ENCODE data around the gene TRPV2.
"Not testable (repeated sequence)": the region's sequence is repeated elsewhere in the genome, so short reads cannot be mapped to it uniquely, and the experiment has no call there.

TRPV2 gene

DNA sequence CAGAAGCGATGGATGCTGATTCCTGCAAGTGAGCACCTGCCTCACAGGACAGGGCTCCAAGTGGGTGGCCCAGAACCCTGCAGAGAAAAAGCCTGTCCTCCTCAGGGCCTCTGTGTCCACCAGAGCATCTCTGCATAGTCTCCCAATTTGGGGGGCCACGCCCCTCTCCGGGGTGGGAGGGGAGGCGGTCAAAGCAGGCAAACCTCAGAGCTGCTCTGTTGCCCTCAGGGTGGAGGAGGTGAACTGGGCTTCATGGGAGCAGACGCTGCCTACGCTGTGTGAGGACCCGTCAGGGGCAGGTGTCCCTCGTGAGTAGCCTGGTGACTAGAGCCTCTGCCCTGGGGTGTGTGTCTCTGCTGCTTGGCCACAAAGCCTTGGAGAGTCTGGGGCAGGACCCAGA, 19.3 kb downstream of the TRPV2 start:
- DNase-seq (ENCODE audit: insufficient read length, low spot score) (no peak), FAIRE-seq (no peak)

DNA sequence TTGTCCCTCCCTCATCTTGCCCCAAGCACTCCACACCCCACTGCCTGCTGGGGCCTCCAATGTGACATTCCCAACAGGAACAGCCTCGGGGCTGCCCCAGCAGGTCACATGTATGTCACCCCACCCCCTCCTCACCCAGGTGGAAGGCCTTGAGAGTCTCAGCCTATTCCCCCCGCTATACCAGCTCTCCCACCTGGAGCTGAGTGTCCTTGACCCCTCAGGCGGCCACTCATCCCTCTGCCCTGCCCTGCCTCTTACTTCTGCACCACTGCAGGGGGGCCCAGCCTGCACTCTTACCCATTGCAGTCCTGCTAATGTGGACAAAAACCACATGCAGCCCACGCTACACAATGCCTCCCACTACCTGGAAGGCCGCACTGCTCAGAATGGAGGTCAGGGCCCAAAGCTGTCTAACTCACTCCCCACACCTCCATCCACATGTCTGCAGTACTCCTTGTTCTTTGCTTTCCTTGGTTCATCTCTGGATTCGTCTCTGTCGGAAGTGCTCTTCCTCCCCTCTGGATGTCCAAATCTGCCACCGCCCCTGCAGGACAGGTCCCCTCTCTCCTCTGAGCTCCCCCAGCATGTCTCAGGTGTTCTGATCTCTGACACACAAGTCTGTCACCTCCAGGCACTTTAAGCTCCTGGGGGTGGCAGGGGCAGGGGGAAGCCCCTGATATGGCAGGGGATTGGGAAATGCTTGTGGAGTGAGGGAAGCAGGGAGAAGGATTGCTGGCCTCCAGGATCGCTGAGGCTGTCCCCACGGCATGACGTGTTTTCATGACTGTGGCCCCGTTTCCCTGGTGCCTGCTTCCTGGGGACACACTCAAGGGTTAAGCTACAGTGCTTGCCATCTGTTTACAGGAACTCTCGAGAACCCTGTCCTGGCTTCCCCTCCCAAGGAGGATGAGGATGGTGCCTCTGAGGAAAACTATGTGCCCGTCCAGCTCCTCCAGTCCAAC, 20.8 kb downstream of the TRPV2 start:
- FAIRE-seq (no peak), DNase-seq (ENCODE audit: insufficient read length, low spot score) (no peak)

DNA sequence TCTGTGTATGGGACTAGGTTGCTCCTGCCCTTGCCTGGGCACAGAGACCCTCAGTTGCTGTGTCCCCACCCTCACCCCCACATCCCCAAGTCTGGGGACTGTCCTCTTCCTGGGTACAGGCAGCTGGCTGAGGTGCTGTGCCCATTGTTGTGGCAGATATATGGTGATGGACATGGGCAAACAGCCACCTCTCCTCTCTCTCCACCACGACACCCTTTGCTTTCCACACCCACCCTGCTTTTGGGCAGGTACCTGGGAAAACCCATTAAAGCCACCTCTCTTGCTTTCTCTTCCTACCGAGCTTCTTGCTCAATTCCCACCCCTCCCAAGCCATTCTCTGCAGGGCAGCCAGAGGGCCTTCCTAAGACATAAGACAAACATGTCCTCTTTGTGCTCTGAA, 21.7 kb downstream of the TRPV2 start:
- DNase-seq (ENCODE audit: insufficient read length, low spot score) = no peak
- FAIRE-seq = no peak

DNA sequence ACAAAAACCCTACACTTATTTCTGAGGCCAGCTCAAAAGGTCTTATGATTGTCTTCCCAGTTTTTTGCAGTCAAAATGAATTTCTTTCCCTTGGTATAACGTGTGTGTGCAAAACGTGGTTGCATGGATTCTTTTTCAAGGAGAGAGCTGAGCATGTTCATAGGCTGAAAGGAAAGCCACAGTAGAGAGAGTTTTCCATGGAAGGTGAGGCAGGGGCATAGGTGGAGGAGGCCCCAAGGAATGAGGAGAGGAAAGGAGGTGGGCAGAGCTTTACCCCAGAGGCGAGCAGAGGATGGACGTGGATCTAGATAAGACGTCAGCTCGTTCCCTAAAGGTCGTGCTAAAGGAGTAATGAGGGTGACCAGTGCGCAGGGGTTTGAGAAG, 22.8 kb downstream of the TRPV2 start:
- no peak for DNase-seq (ENCODE audit: insufficient read length, low spot score)
- no peak for FAIRE-seq

DNA sequence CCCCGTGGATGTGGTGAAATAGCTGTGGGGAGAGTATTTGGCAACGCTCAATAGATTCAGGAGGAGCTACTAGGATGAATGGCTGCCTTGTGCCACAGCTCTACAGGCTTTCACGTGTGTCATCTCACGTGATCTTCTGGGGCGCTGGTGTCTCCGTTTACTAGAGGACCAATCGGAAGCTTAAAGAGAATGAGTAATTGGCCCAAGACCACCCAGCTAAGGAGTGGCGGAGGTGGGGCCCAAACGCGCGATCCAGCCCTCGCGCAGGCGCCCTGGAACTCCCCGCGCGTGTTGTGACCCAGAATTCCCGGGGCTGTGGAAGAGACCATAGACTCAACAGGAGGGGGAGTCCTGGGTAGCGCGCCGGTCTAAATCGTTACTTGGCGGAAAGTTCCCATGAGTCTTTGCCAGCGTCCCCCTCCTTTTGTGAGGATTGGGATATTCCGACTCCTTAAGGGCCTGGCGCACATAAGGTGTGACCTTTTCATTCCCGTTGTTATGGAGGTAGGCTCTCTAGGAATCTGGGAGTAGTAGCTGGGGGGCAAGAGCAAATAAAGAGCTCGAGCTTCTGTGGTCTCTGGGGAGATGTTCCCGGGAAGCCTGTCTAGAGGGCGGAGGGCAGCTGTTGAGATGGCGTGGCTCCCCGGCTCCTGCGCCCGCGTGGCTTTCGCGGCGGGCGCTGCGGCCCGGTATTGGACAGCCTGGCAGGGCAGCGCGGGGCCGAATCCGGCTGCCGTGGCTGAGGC, 23.4 kb downstream of the TRPV2 start:
- FAIRE-seq = peak; percentile 98
- DNase-seq (ENCODE audit: insufficient read length, low spot score) = peak; percentile 100

DNA sequence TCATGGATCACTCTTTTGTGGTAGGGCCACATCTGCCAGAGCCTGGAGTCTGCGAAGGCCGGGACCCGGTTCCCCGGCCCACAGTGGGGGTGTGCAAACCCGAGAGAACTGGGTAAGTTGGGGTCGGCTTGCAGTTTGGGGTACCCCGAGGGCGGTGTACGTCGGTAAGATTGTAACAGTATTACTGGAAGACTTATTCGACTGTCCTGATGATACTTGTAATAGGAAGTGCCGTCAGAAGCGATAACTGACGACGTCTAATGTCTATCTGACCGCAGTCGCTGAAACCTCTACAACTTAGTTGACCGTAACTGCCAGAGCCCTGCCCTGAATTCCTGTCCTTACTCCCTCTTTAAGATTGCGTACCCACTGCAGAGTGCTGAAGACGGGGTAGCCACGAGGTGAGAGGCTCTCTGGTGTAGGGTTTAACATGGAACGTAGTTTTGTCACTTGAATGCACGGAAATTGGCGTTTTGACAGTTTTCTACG, 24.0 kb downstream of the TRPV2 start:
- peak; percentile 85 for FAIRE-seq
- no peak for DNase-seq (ENCODE audit: insufficient read length, low spot score)

DNA sequence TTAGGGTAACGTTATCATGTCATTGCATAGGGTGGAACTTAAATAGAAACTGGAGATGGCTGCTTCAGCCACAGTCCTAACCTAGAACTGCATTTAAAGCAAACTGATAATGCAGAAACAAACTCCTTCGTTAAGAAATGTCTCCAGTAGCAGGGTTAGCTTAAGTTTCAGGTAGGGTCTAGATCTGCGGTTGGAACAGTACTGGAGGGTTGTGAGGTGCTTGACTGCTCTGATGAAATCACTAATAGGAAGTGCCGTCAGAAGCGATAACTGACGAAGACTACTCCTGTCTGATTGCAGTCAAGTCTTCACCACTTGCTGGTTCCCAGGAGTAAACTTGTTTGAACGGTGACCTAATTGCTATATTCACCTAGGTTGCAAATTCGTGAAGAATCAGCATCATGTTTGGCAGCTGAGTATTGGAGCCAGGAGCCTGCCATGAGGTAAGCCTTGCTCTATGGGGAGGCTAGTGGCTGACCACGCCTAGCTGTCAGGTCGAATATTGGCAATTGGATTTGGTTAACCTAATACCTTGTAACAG, 24.5 kb downstream of the TRPV2 start:
- FAIRE-seq = no peak
- DNase-seq (ENCODE audit: insufficient read length, low spot score) = no peak

DNA sequence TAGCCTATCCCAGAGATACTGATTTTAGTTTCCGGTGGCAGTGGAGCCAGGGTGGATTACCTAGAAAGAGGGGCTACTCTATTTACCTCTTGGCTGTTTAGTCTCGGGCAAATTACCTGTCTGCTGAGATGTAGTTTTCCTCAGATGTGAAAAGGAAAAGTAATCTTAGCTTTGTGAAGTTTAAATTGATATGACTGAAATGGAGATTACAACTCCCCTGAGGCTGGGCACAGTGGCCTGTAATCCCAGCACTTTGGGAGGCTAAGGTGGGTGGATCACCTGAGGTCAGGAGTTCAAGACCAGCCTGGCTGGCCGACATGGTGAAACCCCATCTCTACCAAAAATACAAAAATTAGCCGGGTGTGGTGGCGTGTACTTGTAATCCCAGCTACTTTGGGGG, 25.0 kb downstream of the TRPV2 start:
- not testable (repeated sequence) for FAIRE-seq; DNase-seq (ENCODE audit: insufficient read length, low spot score)

DNA sequence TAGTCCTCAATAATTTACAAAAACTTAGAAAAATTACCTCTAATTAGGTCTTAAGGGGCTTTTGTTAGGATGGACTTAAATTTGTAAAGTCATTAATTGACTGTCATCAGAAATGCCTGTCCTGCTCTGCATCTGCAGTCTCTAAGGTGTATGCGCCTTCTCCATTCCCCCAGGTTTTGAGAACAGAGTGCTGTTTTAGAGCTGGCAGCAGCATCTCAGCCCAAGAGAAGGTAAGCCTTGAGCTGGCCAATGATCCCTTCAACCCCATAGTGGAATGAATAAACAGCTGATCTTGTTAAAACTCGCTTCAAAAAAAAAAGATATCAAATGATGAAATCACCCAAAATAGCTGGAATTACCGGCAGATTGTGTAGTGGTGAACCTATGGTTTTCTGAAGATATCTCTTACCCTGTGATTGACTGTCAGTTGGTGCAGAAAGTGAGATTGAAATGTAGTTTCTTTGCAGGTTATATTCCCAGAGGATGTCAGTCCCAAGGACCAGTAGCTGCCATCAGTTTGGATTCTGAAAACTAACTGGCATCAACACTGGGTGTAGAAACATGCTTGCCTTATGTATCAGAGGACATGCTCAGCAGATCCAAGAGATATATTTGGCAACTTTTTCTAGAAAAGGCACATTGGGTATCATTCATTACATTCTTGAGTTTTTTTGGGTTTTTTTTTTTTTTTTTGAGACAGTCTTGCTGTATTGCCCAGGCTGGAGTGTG, 25.7 kb downstream of the TRPV2 start:
- no peak for DNase-seq (ENCODE audit: insufficient read length, low spot score)
- FAIRE-seq = no peak

DNA sequence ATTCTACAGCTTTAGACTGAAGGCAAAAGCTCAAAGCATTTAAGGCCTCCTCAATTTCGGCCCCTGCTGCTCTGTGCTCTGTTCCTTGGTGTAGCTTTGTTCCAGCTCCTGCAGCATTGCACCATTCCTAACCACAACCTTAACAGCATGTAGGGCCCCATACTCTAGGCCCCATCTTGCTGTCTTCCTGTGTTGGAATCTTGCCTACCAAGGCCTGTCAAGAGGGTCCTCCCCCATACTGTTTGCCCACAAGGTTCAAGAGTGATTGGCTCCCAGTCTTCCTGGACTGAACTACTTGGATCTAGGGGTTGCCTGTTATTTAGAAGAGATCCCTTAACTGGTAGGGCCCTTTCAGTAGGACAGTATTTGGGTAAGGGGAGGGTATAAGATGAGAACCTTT, 26.8 kb downstream of the TRPV2 start:
- FAIRE-seq = no peak
- DNase-seq (ENCODE audit: insufficient read length, low spot score) = no peak

DNA sequence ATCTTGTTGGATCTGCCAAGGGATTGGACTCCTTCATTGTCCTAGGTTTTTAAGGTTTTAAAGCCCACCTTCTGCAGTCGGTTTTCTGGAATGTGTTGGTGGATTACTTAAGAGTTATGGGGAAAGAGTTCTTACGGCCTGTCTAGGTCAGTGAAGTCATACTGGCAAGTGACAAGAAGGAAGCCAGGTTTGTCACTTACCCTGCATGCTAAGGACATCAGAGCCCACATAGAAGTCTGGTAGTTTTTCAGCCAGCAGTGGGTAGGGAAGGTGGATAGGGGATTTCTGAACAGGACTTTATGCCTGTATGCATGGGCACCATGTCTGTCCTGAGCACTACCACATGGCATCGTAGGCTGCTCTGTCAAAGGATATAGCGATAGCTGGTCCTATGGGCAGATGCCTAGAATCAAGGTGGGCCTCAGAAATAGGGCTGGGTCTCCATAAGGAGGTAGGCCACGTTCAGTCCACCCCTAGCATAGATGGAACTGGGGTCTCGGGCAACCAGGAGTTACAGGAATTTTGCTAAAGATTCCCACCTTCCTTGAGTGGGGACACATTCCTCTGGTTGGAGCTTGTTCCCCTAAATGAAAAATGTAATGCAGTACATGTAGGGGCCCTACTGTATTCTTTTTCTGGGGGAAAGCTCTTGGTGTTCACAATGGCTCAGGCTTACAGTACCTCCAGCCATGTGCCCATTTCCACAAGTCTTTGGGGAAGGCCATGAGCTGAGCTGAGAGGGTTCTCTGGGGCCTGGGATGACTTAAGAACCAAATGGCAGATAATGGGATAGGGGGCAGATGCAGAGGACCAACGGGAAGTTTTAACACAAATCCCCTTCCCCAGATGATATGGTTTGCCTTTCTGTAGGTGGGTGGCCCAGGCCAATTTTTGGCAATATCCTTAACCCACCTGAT, 27.5 kb downstream of the TRPV2 start:
- DNase-seq (ENCODE audit: insufficient read length, low spot score) = no peak
- FAIRE-seq = no peak

DNA sequence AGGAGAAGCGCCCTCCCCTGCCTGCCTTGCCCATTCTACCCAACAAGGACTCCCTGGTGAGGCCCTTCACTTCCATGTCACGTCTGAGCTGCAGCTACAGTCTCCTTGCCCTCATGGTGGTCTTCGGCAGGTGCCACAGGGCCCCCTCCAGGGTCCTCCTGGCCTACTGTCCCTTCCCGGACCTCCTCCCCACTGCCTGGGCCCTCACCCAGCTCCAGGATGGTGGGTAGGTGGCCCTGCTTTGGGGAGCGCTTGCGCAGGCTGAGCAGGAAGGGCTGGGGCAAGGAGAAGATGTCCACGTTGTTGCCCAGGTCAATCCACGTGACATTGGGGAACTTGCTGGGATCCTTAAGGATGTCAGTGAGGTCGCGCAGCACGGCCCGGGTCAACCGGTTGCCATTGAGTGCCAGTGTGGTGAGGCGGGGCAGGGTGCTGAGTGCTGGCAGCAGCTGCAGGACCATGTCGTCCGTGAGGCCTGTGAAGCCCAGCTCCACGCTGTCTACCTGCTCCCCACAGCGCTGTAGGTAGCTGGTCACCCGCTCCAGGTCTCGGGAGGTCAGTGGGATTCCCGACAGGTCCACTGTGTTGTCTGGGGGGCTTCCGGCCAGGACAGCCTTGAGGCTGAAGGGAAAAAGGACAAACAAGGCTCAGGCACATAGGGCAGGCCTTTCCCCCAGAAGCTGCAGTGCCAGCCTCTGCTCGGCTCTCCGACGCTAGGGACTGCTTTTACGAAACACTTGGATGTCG, 28.3 kb downstream of the TRPV2 start:
- FAIRE-seq (peak; percentile 16), DNase-seq (ENCODE audit: insufficient read length, low spot score) (no peak)

DNA sequence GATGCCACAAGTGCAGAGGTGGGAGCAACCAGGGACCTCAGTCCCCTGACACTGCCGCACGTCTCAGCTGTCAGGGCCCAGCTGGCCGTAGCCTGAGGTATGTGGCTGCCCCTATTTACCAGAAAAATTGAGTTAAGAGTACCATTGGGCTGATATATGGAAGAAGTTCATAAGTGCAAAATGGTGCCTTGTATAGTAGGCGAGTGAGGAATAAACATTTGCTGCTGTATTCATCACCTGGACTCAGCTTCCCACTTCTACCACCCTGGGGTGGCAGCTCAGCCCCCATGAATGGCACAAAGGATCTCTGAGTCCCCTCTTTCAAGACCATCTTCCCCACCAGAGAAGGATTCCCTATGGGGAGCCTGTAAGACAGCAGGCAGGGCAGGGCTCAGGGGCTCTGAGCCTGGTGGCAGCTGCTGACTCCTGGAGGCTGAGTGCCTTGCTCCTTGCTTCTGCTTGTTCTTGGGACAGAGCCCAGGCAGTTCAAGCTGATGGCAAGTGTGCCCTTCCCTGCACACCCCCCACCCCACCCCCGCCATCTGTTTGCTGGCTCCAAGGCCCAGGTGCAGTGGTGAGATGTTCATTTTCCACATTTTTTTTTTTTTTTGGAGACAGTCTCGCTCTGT, 29.0 kb downstream of the TRPV2 start:
- no peak for FAIRE-seq
- no peak for DNase-seq (ENCODE audit: insufficient read length, low spot score)

DNA sequence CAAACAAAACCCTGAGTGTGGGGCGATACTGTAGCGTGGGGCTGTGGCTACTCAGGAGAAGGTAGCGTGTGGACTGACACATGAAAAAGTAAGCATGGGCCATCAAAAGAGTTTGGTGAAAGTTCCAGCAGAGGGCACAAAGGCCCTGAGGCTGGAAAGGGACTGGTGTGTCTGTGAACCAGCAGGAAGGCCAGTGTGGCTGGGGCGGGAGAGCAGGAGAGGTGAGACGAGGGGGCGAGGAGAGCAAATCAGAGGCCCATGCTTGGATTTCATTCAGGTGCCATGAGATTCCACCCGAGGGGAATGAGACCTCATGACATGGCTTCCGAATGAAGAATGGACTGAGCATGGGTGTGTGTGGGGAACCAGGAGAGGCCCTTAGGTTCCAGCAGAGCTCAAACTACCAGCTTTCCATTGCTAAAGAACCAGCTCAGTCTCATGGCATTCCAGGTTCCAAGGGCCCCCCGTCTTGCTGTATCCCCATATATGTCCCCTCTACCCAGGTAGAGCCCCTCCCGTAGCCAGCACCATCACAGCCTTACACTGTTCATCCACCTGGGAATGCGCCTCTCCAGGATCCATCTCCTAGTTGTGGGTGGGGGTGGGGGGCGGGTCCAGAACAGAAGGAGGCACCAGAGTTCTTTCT, 31.1 kb downstream of the TRPV2 start:
- FAIRE-seq = peak; percentile 4
- no peak for DNase-seq (ENCODE audit: insufficient read length, low spot score)

DNA sequence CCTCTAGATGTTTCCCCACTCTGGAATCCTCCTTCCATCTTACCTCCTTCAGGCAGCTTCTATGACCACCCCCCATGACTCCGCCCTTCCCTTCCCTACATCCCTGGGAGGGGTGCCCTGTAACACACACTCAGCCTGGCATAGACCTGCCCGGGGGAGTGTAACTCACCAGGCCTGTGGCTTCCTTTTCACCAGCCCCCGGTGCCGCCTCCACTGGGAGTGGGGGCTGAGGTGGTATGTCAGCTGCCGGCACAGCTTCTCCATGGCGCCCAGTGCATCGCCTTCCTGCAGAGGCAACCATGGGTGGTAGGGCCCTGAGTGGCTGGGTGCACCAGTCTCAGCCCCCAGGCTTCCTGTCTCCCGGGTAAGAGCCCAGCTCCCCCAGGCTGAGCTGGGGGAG, 32.3 kb downstream of the TRPV2 start:
- FAIRE-seq (no peak), DNase-seq (ENCODE audit: insufficient read length, low spot score) (no peak)

DNA sequence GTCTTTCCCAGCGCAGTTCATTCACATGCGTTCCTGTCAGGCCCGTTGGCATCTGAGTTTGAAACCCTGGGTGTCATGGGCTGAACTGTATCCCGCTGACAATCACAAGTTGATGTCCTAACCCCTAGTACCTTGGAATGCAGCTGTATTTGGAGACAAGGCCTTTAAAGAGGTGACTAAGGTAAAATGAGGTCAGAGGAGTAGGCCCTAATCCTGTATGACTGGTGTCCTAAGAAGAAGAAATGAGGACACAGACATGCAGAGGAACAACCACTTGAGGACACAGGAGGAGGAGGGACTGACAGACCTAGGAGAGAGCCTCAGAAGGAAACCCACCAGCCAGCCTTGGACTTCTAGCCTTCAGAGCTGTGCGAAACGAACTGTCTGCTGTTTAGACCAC, 33.1 kb downstream of the TRPV2 start:
- no peak for DNase-seq (ENCODE audit: insufficient read length, low spot score)
- peak; percentile 72 for FAIRE-seq

DNA sequence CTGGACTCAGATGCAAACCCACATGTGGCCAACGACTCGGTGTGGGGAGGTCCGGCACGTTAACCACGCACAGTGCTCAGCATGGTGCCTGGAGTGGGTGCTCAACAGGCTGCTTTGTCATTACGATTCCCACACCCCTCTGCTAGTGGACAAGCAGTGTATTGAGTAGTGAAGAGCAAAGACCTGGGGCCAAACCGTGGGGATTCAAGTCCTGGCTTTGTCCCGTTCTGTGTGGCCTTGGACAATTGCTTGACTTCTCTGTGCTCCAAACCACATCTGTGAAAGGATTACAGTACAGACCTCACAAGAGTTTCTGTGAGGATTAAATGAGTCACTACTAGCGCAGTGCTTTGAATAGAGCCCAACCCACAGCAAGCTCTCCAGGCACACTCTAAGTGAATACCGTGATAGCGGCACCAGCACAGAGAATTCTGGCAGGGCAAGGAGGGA, 33.8 kb downstream of the TRPV2 start:
- DNase-seq (ENCODE audit: insufficient read length, low spot score) = no peak

DNA sequence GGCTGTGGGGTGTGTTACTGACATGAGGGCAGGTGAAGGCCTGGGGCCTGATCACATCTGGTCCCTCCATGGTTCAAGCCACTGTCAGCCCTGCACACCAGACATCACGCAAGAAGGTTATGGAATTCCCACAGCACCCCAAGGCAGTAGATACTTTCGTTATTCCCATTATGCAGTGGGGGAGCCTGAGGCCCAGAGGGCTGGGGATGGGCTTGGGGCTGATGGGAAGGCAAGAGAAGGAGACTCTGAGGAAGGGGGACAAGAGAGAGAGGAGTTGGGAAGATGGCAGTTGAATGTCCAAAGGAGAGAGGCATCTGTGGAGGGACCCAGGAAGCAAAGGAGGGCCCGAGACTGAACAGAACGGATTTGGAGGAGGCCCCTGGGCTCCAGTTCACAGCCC, 34.7 kb downstream of the TRPV2 start:
- no peak for FAIRE-seq
- DNase-seq (ENCODE audit: insufficient read length, low spot score) = no peak

More for the DNA sequence above, 33.8 kb downstream of the TRPV2 start:
- peak; percentile 48 for FAIRE-seq
